Liver (tissue), 9 donors: Measurements from ENCODE around the gene PAWR. TPM values are rescaled to one million over a fixed set of nuclear protein-coding genes. Genes with fewer than 3 reads are reported as not detected.
A peak's percentile ranks its signal among the peaks of the same experiment; 100 is the strongest.

Experiments
- DNase-seq: peaks from one replicate; pipeline ENCODE4 v3.0.0-alpha.2; 2017; ENCODE audit warnings: low spot score
- H3K27ac ChIP-seq, 2 donors: one replicate each; pipeline ENCODE4 v1.7.0; 2013; ENCODE audit warnings: inconsistent platforms in 2 of 2, low read length in 2 of 2, control low read depth in 1 of 2, low read depth in 1 of 2, mild to moderate bottlenecking in 1 of 2
- H3K27me3 ChIP-seq, 4 donors: one replicate each; pipeline versions ENCODE4 v1.6.1 to v1.7.0; 2013; ENCODE audit warnings: low read length in 3 of 4, inconsistent platforms in 1 of 4, mild to moderate bottlenecking in 1 of 4, moderate library complexity in 1 of 4; ENCODE audit not compliant: control insufficient read depth in 4 of 4, insufficient read depth in 4 of 4
- H3K36me3 ChIP-seq, 4 donors: one replicate each; pipeline versions ENCODE4 v1.6.1 to v1.7.0; 2013; ENCODE audit warnings: low read length in 3 of 4, mild to moderate bottlenecking in 3 of 4, low read depth in 1 of 4, moderate library complexity in 1 of 4; ENCODE audit not compliant: control insufficient read depth in 4 of 4, insufficient read depth in 3 of 4
- H3K4me1 ChIP-seq, 4 donors: one replicate each; pipeline versions ENCODE4 v1.6.1 to v1.7.0; 2013; ENCODE audit warnings: low read length in 3 of 4, mild to moderate bottlenecking in 3 of 4, moderate library complexity in 1 of 4; ENCODE audit not compliant: control insufficient read depth in 4 of 4, insufficient read depth in 4 of 4
- H3K4me3 ChIP-seq, 3 donors: one replicate each; pipeline versions ENCODE4 v1.6.1 to v1.7.0; 2013; ENCODE audit warnings: low read length in 3 of 3, control low read depth in 1 of 3, low read depth in 1 of 3, mild to moderate bottlenecking in 1 of 3
- H3K9ac ChIP-seq, 2 donors: one replicate each; pipeline ENCODE4 v1.7.0; 2013; ENCODE audit warnings: low read length in 2 of 2, mild to moderate bottlenecking in 2 of 2, moderate library complexity in 2 of 2, control low read depth in 1 of 2, low read depth in 1 of 2
- H3K9me3 ChIP-seq, 4 donors: one replicate each; pipeline versions ENCODE4 v1.6.1 to v1.7.0; 2013; ENCODE audit warnings: low read length in 3 of 4; ENCODE audit not compliant: control insufficient read depth in 4 of 4
- EGR1 ChIP-seq, 2 donors: IDR thresholded peaks; 2 replicates each; pipeline ENCODE4 v1.6.1; 2016 to 2018; ENCODE audit warnings: antibody characterized with exemption in 2 of 2, low read depth in 2 of 2
- FOXA1 ChIP-seq: IDR thresholded peaks from 2 replicates; pipeline ENCODE4 v1.6.1; 2016; ENCODE audit warnings: antibody characterized with exemption
- FOXA2 ChIP-seq: IDR thresholded peaks from 2 replicates; pipeline ENCODE4 v1.6.1; 2016; ENCODE audit warnings: antibody characterized with exemption
- GABPA ChIP-seq, 2 donors: IDR thresholded peaks in 1 of 2; conservative IDR thresholded peaks in 1 of 2; 2 replicates each; pipeline ENCODE4 v1.6.1; 2016; ENCODE audit warnings: antibody characterized with exemption in 2 of 2, mild to moderate bottlenecking in 1 of 2, moderate library complexity in 1 of 2
- HNF4A ChIP-seq, 2 donors: conservative IDR thresholded peaks; 2 replicates each; pipeline ENCODE4 v1.6.1; 2016; ENCODE audit warnings: antibody characterized with exemption in 2 of 2, mild to moderate bottlenecking in 2 of 2
- HNF4G ChIP-seq: IDR thresholded peaks from 2 replicates; pipeline ENCODE4 v1.6.1; 2016; ENCODE audit warnings: antibody characterized with exemption
- JUND ChIP-seq, 2 donors: IDR thresholded peaks; 2 replicates each; pipeline ENCODE4 v1.6.1; 2016; ENCODE audit warnings: antibody characterized with exemption in 2 of 2
- NR2F2 ChIP-seq: IDR thresholded peaks from 2 replicates; pipeline ENCODE4 v1.6.1; 2016; ENCODE audit warnings: antibody characterized with exemption
- RAD21 ChIP-seq, 2 donors: IDR thresholded peaks; 2 replicates each; pipeline ENCODE4 v1.6.1; 2016; ENCODE audit warnings: antibody characterized with exemption in 2 of 2, mild to moderate bottlenecking in 2 of 2
- RXRA ChIP-seq, 2 donors: IDR thresholded peaks; 2 replicates each; pipeline ENCODE4 v1.6.1; 2017 to 2018; ENCODE audit warnings: antibody characterized with exemption in 2 of 2, mild to moderate bottlenecking in 1 of 2
- SP1 ChIP-seq: IDR thresholded peaks from 2 replicates; pipeline ENCODE4 v1.6.1; 2018; ENCODE audit warnings: antibody characterized with exemption, mild to moderate bottlenecking
- TAF1 ChIP-seq: conservative IDR thresholded peaks from 2 replicates; pipeline ENCODE4 v1.6.1; 2016; ENCODE audit warnings: antibody characterized with exemption, mild to moderate bottlenecking
- YY1 ChIP-seq: IDR thresholded peaks from 2 replicates; pipeline ENCODE4 v1.6.1; 2016; ENCODE audit warnings: antibody characterized with exemption, mild to moderate bottlenecking
- WGBS: extraction: QIAGEN DNeasy Blood & Tissue Kit; methylation state at CpG from one replicate; pipeline ENCODE4 v1.1.7; 2013; 5-methylcytosine and 5-hydroxymethylcytosine counted together
- polyA plus RNA-seq, 2 donors: library from polyadenylated mRNA; stranded (reverse) in 1 of 2; unstranded in 1 of 2; fragments of 200-250 nt in 1 of 2; fragments of >200 nt in 1 of 2; fragmentation: Nextera tagmentation in 1 of 2; extraction: Ambion mirVana in 1 of 2; gene quantifications; one replicate each; pipeline versions ENCODE4 v1.2.1 to v1.2.3, GENCODE V29; 2013 to 2015
- total RNA-seq, 2 donors: library from RNA; depleted of rRNA; stranded (reverse); fragments of >200 nt; gene quantifications; one replicate each; pipeline ENCODE4 v1.2.3, GENCODE V29; 2014
- TF ChIP-seq, protein P1 (sequence below): IDR thresholded peaks from 2 replicates; pipeline ENCODE4 v1.6.1; 2016; ENCODE audit warnings: antibody characterized with exemption, mild to moderate bottlenecking
- TF ChIP-seq, protein P2 (sequence below): IDR thresholded peaks from 2 replicates; pipeline ENCODE4 v1.6.1; 2016; ENCODE audit warnings: antibody characterized with exemption
- TF ChIP-seq, protein P3 (sequence below): fragments of 150-350 bp; IDR thresholded peaks from 2 replicates; pipeline ENCODE4 v1.5.1; 2017; ENCODE audit warnings: improper control_type of control experiment, low read depth, low read length; ENCODE audit not compliant: missing input control
- TF ChIP-seq, protein P4 (sequence below): IDR thresholded peaks from 2 replicates; pipeline ENCODE4 v1.6.1; 2016; ENCODE audit warnings: antibody characterized with exemption
- TF ChIP-seq, protein P5 (sequence below): IDR thresholded peaks from 2 replicates; pipeline ENCODE4 v1.6.1; 2016; ENCODE audit warnings: antibody characterized with exemption
- donor health status: healthy.
- donor health status: healthy.
- donor health status: healthy.
- donor health status: healthy.
- donor health status: healthy.

Gene PAWR
- total and polyA plus RNA-seq, 4 donors = 6.1 to 24.1 (median 9.9) TPM

DNA sequence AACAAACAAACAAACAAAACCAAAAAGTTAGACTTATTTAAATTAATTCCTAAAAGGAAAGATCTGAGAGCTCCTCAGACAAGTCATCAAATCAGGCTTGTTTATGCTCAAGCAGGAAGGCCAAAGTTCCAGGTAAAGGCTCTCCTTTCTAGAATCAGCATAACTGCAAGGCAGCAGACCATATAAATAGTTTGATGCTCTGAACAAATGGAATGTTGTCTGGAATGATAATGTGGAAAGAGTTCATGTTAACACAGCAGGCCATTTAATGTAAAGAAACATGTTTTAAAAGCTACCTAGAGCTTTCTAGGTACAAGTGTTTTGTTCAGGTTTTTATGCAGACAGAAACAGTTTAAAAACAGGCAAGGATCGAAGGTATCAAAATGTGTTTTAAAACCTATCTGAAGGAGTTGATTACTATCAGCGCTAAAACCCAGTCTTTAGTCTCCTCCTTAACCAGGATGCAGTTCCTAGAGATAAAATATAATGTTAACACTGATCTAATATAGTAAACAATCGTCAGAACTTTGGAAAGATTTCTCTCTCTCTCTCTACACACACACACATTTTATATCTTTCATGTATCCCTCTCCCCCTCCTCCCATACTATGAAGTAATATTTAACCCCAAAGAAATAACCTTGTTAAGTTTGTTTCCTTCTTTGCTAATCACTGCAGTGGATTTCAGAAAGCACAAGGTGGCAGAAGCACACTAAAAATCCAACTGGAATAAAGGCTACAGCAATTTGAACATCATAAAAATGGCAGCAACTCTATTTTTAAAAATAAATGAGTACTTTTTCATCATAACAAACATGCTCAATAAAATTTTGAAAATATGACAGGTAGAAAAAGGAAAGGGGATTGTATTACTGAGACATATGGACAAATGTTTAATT, 135.5 kb downstream of the PAWR start:
- 37% methylated on average over 3 of the region's 3 CpGs for WGBS
- Histone ChIP-seq H3K9me3 (no peaks in the 10 kb centered on the region), H3K4me1 (peaks cover 10 to 38% (median 23%) of the 10 kb centered on the region in 4 donors), H3K9ac (no peak overlapping the region), H3K27ac (peak overlapping the region in 1 of 2 donors; percentile 16), H3K27me3 (no peaks in the 10 kb centered on the region), H3K36me3 (no peaks in the 10 kb centered on the region), H3K4me3 (no peak overlapping the region)
- DNase-seq = no peak
- TF ChIP-seq HNF4G (no peak), RXRA (IDR thresholded peaks at IDR 0.05) (peak in 1 of 2 donors; percentile 36), EGR1 (IDR thresholded peaks at IDR 0.05; ENCODE audit: low read depth in 2 of 2) (no peak), SP1 (no peak), HNF4A (conservative IDR thresholded peaks at IDR 0.05) (peak; percentile 19 to 22), YY1 (peak; percentile 43), TAF1 (no peak), GABPA (IDR thresholded peaks at IDR 0.05 in 1 of 2, conservative IDR thresholded peaks at IDR 0.05 in 1 of 2) (no peak), FOXA2 (no peak), RAD21 (IDR thresholded peaks at IDR 0.05) (peak; percentile 95), JUND (IDR thresholded peaks at IDR 0.05) (no peak), FOXA1 (no peak), NR2F2 (no peak)
- TF ChIP-seq, protein P1, sequence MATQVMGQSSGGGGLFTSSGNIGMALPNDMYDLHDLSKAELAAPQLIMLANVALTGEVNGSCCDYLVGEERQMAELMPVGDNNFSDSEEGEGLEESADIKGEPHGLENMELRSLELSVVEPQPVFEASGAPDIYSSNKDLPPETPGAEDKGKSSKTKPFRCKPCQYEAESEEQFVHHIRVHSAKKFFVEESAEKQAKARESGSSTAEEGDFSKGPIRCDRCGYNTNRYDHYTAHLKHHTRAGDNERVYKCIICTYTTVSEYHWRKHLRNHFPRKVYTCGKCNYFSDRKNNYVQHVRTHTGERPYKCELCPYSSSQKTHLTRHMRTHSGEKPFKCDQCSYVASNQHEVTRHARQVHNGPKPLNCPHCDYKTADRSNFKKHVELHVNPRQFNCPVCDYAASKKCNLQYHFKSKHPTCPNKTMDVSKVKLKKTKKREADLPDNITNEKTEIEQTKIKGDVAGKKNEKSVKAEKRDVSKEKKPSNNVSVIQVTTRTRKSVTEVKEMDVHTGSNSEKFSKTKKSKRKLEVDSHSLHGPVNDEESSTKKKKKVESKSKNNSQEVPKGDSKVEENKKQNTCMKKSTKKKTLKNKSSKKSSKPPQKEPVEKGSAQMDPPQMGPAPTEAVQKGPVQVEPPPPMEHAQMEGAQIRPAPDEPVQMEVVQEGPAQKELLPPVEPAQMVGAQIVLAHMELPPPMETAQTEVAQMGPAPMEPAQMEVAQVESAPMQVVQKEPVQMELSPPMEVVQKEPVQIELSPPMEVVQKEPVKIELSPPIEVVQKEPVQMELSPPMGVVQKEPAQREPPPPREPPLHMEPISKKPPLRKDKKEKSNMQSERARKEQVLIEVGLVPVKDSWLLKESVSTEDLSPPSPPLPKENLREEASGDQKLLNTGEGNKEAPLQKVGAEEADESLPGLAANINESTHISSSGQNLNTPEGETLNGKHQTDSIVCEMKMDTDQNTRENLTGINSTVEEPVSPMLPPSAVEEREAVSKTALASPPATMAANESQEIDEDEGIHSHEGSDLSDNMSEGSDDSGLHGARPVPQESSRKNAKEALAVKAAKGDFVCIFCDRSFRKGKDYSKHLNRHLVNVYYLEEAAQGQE = no peak
- TF ChIP-seq, protein P2, sequence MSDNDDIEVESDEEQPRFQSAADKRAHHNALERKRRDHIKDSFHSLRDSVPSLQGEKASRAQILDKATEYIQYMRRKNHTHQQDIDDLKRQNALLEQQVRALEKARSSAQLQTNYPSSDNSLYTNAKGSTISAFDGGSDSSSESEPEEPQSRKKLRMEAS = no peak
- TF ChIP-seq, protein P3, sequence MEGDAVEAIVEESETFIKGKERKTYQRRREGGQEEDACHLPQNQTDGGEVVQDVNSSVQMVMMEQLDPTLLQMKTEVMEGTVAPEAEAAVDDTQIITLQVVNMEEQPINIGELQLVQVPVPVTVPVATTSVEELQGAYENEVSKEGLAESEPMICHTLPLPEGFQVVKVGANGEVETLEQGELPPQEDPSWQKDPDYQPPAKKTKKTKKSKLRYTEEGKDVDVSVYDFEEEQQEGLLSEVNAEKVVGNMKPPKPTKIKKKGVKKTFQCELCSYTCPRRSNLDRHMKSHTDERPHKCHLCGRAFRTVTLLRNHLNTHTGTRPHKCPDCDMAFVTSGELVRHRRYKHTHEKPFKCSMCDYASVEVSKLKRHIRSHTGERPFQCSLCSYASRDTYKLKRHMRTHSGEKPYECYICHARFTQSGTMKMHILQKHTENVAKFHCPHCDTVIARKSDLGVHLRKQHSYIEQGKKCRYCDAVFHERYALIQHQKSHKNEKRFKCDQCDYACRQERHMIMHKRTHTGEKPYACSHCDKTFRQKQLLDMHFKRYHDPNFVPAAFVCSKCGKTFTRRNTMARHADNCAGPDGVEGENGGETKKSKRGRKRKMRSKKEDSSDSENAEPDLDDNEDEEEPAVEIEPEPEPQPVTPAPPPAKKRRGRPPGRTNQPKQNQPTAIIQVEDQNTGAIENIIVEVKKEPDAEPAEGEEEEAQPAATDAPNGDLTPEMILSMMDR = peak; percentile 86
- TF ChIP-seq, protein P4, sequence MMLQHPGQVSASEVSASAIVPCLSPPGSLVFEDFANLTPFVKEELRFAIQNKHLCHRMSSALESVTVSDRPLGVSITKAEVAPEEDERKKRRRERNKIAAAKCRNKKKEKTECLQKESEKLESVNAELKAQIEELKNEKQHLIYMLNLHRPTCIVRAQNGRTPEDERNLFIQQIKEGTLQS = no peak
- TF ChIP-seq, protein P5, sequence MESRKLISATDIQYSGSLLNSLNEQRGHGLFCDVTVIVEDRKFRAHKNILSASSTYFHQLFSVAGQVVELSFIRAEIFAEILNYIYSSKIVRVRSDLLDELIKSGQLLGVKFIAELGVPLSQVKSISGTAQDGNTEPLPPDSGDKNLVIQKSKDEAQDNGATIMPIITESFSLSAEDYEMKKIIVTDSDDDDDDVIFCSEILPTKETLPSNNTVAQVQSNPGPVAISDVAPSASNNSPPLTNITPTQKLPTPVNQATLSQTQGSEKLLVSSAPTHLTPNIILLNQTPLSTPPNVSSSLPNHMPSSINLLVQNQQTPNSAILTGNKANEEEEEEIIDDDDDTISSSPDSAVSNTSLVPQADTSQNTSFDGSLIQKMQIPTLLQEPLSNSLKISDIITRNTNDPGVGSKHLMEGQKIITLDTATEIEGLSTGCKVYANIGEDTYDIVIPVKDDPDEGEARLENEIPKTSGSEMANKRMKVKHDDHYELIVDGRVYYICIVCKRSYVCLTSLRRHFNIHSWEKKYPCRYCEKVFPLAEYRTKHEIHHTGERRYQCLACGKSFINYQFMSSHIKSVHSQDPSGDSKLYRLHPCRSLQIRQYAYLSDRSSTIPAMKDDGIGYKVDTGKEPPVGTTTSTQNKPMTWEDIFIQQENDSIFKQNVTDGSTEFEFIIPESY = no peak
